GM21825 (cell line): ENCODE results near the gene ZNF184.
A peak's percentile ranks its signal among the peaks of the same experiment; 100 is the strongest.

Experiments used
- ATAC-seq: cut with Tn5 transposase; IDR thresholded peaks from one replicate; pipeline ENCODE4 v1.9.1; 2021; ENCODE audit warnings: mild to moderate bottlenecking, moderate library complexity; ENCODE audit not compliant: unreplicated experiment

ZNF184 gene

DNA sequence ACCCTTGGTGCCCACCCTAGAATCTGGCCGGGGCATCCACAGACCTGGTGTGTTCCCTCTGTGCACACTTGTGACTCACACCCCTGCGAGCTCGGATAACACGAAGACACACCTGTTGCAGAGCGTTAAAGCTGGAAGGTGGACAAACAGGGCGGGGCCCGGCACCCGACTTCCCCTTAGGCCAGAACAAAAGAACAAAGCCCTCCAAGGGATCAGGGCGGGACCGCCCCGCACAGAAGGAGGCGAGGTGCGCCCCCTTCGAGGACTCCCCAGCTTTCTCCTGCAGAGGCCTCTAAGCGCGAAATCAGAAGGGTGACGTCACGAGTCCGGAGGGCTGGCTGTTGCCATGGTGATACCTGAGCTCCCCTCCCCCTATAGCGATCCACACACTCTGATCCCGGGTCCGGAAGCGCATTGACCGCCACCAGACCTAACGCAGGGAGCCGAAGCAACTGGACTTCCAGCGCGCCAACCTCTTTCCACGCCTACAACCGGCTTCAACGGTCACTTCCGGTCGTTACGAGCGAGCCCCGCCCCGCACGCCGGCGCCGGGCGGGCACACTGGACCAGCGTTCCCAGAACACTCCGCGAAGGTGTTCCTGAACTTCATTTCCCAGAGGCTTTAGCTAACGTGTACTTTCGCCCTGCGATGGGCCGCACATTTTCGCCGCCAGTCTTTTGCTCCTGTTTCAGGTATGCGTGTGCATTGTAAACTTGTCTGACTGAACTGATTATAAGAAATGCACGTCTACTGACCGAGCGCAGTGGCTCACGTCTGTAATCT is at the start of gene ZNF184:
Gene ZNF184 (minus strand): TSS at position 489 of the 784 bp plus-strand sequence. CDS start 811 bp downstream, outside the sequence.
- peak; percentile 79 for ATAC-seq

DNA sequence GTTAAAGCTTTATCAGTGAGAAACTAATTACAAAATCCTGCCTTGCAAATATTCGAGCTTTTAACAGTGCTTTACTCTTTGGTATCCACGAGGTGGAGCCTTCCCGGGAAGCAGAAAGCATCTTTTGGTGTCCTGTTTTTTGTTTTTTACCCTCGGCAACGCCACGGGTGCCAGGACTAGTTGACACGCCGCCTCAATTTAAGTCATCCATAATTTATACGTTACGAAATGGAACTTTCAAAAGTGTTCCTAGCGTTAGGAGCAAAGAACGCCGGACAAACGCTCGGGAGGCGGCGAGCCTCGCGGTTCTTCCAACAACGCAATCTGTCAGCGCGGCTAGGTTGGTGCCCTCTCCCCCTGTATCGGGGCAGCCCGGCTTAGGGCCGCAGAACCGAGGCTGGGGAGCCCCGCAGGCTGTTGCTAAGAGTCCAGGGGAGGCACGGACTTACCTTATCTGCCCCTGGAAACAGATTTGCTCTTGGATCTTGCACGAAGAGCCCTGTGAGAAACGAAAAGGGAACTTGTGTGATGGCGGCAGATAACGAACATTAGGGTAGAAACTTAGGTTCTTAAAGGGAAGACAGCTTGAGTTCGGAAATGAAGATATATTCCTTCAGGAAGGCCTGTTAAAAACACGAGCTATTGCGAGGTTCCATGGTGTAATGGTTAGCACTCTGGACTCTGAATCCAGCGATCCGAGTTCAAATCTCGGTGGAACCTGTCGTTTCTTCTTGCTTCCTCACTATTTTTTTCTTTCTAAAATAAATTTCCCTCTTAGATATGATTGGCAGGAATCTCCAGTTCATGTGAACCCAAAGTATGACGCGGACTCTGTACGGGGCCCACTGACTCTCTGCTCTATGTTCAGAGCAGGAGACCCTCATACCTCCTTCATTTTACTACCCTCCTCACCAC is 46.2 kb upstream of the ZNF184 start:
- ATAC-seq, result peak; percentile 60

DNA sequence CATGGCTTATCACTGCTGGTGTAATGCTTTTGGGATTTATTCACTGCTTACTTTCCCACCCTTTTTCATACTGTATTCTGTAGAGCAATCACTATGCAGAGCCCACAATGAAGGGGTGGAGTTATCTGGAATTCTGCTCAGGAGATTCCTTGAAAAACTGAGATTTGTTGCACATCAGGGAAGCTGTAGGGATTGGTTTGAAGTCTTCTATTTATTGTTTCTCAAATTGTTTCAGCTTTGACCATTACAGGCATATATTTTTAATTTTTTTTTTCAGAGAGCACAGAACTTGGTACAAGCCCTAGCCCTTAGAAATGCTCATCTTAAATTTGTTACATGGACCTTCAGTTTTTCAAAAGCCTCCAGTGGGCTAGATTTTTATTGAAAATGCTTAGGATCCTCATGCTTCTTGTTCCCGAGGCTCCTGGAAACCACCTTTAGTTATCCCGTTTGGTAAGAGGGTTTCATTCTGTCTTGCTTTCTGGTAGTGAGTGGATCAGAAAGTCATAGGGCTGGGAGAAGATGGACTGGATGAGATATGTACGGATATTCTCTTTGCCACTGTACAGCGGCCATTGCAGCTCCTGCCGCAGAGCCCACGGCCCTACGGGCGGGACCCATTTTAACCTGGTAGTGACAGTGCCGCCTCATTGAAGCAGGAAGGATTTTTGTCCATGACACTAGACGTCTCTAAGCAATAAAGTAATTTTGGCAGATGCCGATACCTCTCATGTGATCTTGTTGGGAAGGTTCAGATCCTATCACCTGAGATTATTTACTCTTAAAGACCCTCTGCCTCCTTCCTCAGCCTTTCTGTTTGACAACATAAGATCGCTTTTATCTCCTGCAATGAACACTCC is 45.3 kb upstream of the ZNF184 start:
- ATAC-seq, result peak; percentile 17

DNA sequence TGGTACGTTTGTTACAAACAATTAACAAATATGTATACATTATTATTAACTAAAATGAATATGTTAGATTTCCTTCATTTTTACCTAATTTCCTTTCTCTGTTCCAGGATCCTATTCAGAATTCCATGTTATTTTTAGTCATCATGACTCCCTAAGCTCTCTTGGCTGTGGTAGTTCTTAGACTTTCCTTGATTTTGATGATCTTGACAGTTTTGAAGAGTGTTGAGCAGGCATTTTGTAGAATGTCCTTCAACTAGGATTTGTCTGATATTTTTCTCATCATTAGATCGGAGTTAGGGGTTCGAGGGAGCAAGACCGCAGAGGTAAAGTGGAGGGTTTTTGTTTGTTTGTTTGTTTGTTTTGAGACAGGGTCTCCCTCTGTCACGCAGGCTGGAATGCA is 44.3 kb upstream of the ZNF184 start:
- no peak for ATAC-seq

DNA sequence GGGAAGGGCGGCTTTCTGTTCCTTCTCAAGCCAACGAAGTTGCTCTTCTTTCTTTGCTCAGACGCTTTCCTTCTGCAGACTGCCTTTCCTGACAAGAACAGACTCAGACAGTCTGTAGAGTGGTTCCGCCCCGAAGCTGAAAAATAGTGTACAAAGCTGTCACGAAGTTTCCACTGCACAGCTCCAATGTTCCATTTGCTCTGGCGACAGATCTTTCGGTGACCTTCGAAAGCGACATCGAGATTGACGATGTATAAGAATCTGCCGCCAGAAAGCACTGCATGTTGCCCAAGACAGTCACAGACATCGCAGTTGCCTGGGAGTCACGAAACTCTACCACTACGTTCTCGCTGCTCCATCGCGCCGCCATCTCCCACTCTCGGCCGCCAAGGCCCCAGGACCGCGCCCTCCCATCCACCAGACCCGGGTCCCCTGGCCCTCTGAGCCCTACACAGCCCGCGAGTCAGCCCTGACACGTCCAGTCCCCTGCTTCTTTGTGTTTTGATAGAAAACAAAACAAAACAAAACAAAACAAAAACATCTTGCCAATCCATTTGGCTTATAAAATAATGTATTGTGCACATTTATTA is 42.1 kb upstream of the ZNF184 start:
- ATAC-seq, result no peak

DNA sequence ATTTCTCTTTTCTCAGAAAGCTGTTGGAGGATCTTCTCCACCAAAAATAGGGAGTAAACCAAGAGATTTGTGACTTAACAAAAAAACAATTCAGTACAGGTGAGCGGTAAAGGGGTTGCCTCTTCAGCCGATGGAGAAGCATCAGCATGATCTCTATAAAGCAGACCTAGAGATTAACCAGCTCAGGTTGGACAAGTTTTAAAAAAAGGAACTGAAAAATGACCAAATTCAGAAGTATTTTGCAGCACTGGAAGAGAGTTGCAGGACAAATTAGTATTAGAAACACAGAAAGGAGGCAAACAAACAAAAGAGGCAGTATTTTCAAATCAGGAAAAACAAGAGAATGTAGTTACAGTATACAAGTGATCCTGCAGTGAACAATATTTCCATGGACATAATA is 39.6 kb upstream of the ZNF184 start:
- no peak for ATAC-seq

DNA sequence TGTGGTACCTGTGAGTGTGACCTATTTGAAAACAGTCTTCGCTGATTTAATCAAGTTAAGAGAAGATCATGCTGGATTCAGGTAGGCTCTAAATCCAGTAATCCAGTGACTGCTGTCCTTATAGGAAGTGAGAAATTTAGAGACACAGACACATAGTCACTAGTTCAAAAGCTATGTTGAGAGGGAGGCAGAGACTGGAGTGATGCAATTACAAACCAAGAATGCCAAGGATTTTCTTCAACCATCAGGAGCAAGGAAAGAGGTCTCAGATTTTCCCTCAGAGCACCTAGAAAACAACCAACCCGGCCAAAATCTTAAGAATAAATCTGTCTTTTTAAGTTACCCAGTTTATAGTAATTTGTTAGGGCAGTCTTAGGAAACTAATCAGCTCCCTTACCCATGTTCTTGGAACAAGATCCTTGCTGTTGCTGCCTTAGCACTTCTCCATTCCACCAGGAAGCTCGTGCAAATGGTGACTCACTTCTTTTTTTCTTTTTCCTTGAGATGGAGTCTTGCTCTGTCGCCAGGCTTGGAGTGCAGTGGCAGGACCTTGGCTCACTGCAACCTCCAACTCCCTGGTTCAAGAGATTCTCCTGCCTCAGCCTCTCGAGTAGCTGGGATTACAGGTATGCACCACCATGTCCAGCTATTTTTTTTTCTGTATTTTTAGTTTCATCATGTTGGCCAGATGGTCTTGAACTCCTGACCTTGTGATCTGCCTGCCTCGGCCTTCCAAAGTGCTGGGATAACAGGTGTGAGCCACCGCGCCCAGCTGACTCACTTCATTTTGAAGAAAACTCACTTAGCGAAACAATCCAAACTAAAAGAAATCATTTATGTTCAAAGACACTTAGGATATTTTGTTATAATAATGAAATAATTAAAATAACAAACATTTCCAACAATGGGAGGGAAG is 34.4 kb upstream of the ZNF184 start:
- ATAC-seq, result no peak

DNA sequence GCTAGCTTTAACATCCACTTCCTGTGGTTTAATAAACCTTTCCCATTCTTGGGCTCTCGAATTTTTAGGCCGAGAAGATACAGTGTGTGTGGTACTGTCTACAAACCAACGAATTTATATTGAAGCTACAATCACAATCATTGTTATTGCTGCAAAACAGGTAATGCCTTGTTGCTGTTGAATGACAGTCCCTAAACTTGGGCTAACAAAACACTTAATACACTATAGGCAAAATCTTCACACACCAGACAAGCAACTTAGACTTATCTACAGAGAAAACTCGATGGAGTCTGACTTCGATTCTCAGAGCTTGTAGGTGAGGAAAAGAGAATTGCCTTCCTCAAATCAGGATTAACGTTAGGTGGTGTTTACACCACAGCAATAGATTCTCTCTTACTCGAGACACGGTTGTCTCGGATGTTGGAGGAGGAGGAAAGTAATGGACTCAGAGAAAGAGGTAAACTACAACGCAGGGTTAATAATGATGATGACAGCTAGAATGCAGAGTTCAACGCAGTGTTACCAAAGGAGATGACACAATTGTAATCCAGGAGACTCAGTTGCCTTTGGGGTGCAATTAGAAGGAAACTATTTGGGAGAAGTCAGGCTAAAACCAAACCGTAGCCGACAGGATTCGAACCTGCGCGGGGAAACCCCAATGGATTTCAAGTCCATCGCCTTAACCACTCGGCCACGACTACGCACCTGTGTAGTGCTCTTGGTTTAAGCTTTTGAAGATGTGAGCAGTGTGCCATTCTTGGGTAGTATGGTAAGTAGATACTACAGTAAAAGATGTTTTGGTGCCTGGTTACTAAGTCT is 32.5 kb upstream of the ZNF184 start:
- no peak for ATAC-seq

DNA sequence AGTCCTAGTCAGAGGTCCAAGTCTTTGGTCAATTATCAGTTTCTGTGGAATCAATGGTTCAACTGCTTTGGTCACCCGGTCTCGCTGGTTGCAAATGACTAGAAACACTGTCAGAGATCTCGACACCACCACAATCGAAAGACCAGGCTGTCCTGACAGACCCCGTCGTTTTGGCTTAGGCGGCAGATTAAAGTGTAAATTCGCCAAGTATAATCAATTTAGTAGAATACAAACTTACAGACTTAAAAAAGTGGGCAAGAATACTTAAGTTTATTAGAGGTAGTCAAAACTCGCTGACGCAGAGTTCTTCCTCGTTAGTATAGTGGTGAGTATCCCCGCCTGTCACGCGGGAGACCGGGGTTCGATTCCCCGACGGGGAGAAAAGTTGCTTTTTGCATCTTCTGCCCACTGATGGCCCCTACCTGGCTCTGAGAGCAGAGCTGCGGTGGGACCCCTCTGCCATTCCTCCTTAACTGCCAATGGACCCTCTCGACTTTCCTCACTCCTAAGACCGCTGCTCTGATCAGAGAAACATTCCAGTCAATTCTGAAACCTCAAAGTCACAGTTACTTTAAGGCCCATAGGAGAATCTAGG is 30.6 kb upstream of the ZNF184 start:
- ATAC-seq, result peak; percentile 42

DNA sequence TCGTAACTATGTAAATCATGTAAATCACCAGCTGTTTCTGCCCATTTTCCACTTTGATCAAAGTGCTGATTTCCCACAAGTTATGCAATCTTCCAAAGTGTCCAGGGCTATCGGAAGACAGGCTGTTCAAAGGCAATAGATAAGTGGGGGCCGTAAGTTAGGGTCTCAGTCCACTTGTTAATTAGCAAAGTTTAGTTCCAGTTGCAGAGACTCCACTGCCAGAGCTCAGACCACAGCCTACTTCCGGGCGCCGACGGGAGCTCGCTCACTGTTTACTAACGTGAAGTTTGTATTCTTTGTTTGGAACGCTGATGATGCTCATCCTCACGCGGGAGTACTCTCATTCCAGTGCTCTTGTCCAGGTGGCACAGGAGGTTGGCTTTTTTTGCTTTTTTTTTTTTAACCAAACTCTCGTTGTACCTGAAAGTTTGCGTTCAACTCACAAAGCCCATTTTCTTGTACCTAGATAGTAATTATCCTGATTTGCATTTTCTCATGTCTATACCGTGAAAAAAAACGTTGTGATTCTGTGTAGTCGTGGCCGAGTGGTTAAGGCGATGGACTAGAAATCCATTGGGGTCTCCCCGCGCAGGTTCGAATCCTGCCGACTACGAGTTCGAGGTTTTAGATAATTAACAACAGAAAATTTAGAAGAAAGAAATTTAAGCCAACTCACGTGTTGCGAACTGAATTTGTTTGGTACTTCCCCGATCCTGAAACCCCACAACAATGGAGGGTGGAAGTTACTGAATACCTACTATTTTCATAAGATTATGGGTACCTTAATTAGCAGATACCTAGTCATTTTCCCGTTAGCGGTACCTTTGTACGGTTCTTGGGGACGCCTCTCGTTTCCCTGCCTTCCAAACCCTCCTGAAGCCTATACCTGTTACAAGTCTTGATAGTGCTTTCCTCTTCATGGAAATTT is 29.9 kb upstream of the ZNF184 start:
- ATAC-seq, result peak; percentile 44

DNA sequence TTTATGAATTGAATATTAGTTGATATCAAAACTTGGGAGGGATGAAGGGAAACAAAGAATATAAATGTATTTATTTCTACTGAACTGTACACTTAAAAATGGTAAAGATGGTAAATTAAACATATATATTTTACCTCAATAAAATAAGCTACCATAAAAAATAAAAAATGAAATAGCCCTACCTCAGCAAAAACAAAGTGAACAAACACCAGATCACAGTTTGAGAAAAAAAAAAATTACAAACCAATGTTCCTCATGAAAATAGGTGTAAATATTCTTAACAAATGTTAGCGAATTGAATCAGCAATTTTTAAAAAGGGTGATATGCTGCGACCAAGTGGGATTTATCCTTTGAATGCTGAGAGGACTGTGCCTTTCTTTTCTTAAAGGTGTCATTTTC is 28.3 kb upstream of the ZNF184 start:
- ATAC-seq, result no peak

DNA sequence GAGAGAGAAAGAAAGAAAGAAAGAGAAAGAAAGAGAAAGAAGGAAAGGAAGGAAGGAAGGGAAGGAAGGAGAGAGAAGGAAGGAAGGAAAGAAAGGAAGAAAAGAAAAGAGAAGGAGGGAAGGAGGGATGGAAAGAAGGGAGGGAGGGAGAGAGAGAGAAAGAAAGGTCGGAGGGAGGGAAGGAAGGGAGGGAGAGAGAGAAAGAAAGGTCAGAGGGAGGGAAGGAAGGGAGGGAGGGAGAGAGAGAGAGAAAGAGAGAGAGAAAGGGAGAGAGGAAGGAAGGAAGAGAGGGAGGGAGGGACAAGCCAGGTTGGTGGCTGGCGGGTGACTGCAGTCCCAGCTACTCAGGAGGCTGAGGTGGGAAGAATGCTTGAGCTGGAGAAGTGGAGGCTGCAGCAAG is 27.3 kb upstream of the ZNF184 start:
- no peak for ATAC-seq

DNA sequence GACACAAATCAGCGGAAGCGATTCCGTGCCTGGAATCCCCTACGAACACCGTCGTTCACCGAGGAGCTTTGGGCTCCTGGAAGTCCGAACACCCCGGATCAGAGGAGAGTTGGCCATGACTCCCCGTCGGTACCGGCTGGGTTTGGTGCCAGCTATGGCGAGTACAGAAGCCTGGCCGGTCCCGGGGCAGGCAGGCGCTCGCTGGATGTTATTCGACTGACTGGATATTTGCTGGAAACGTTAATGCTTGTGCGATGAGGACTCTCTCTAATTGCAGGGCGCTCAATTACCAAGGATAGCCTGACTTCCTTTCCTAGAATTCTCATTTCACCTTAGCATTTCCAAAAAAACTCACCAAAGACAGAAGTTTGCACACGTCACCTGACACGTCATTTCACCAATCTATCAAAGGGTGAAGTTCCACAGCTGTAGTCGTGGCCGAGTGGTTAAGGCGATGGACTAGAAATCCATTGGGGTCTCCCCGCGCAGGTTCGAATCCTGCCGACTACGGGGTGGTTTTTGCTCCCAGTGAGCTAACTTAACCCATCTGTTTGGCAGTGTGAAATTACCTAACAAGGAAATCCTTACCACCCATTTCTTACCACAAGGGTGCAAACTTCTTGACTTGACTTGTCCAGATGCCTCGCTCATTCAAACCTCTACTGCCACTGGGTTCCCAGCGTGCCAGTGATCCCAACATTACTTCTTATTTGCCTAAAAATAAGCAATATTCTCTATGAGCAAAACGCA is 22.7 kb upstream of the ZNF184 start:
- ATAC-seq, result no peak

DNA sequence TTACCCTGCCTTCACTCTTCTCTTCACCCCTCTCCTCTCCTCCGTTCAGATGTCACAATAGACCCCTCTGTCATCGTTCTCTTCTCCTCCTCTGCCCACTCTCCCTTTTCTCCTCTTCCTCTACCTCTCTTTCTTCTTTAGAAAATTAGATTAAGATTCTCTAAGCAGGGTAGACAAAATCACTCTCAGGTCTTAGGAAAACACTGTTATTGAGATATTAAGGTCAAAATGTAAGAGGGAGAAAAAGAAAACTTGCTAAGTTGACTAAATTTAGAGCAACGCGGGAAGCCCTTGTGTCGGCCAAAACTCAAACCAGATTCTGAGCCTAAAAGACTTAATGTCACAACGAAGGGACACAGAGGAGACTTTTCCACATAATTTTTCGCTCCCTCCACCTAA is 22.1 kb upstream of the ZNF184 start:
- ATAC-seq, result no peak

DNA sequence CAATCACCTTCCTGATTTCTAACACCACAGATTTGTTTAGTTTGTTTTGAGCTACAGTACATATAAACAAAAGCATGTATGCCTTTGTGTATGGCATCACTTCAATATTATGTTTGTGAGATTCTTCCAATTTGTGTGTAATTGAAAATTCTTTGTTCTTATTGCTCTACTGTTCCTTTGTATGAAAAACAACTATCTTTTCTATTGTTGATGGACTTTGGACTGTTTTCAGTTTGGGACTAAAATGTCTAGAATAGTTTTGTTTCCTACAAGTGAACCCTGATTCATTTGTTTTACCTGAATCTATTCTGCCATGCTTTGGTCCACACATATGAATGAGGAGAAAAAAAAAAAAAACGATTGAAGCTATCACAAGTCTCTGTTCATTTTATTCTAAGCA is 21.2 kb upstream of the ZNF184 start:
- ATAC-seq, result no peak

DNA sequence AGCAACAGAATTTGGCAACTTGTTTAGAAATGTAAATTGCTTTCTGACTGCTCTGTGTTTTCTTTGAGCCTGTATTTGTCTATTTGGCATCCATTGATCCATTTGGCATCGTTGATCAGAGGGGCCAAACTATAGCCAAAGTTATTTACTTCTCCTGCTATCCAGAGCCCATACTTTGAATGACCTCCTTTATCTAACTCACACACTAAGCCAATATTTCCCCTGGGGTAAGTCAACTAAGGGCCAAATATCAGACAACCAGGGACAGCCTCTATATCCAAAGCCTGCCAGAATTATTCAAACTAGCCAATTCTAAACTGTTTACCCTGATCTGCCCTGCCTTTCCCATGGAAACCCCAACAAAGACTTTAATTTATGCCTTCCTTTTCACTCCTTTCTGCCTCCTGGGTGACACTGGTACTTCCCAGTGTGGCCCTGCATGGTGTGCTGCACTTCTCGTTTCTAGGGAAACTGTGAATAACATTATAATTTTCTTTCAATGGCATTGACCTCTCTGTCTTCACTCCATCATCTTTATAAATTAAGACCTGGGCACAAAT is 19.8 kb upstream of the ZNF184 start:
- no peak for ATAC-seq
